Measurements from ENCODE around the gene VMO1. TPM values are rescaled to one million over a fixed set of nuclear protein-coding genes. Genes with fewer than 3 reads are reported as not detected.

VMO1 gene
- total RNA-seq, 6 experiments from 2014 or later, result 3.5 to 12.3 (median 5.2) TPM

DNA sequence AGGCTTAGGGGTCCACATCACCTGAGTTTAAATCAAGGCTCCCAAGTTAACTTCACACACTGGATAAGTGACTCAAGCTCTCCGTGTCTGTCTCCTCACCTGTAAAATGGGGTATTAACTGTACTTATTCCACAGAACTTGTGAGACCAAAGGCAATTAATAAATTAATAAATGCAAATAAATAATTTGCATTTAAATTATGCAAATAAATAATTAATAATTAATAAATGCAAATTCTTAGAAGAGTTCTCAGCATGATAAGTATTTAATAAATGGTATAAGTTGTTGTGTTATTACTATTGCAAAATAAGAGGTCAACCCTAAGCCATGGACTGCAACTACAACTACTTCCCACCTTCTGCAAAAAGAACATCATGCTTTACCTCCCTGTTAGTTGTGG lies 32.8 kb downstream of the VMO1 start:
- H3K4me1 ChIP-seq, result peaks cover 0 to 6% (median 0%) of the 10 kb centered on the region in 4 donors
- TF ChIP-seq, protein P1, sequence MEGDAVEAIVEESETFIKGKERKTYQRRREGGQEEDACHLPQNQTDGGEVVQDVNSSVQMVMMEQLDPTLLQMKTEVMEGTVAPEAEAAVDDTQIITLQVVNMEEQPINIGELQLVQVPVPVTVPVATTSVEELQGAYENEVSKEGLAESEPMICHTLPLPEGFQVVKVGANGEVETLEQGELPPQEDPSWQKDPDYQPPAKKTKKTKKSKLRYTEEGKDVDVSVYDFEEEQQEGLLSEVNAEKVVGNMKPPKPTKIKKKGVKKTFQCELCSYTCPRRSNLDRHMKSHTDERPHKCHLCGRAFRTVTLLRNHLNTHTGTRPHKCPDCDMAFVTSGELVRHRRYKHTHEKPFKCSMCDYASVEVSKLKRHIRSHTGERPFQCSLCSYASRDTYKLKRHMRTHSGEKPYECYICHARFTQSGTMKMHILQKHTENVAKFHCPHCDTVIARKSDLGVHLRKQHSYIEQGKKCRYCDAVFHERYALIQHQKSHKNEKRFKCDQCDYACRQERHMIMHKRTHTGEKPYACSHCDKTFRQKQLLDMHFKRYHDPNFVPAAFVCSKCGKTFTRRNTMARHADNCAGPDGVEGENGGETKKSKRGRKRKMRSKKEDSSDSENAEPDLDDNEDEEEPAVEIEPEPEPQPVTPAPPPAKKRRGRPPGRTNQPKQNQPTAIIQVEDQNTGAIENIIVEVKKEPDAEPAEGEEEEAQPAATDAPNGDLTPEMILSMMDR (IDR thresholded peaks at IDR 0.05), result no peak
- no peak for TF ChIP-seq POLR2A (IDR thresholded peaks at IDR 0.05)
- H3K36me3 ChIP-seq, result no peaks in the 10 kb centered on the region
- no peaks in the 10 kb centered on the region for H3K27me3 ChIP-seq
- H3K4me3 ChIP-seq, result no peak overlapping the region
- H3K9me3 ChIP-seq, result no peaks in the 10 kb centered on the region
- no peak for ATAC-seq
- 100% methylated on average over 1 of the region's 1 CpG for WGBS (ENCODE audit: insufficient coverage, low coverage, low lambda C conversion rate, missing lambda C conversion rate)
- H3K27ac ChIP-seq, result no peak overlapping the region
- intact Hi-C loops (cut with DNase I), result no loop called here
- no peak for DNase-seq

DNA sequence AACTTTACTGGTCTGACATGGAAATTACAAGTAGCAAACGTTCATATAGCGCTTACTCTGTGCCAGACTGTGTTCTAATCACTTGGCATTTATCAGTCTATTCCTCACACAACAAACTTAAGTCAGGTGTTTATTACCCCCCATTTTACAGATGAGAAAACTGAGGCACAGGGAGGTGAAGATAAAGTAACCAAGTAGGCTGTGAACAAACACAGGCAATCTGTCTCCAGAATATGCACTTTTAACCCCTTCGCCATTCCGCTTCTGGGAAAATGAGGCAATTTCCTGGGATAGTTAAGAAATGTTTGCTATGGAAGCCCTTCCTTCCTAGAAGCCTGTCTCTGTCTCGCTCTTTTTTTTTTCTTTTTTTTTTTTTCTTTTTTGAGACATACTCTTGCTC lies 34.2 kb downstream of the VMO1 start:
- ATAC-seq, result peak in 2 of 4 donors; percentile 53 to 61
- 28% methylated on average over 5 of the region's 5 CpGs for WGBS (ENCODE audit: insufficient coverage, low coverage, low lambda C conversion rate, missing lambda C conversion rate)

DNA sequence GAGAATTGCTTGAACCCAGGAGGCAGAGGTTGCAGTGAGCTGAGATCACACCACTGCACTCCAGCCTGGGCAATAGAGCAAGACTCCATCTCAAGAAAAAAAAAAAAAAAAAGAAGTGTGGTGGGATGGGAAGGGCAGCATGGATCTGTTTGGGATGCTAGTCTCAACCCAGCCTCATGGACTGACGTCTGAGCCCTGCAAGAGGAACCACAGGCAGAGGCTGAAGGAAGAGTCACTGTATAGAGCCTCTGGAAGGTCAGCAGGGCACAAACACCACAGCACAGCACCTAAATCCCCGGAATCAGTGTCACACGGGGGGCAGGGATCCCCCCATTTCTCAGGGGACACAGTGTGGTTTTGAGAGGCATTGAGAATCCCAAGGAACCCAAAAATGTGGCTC lies 35.6 kb downstream of the VMO1 start:
- Histone ChIP-seq H3K27ac (no peak overlapping the region), H3K36me3 (no peaks in the 10 kb centered on the region), H3K4me1 (peaks cover 0 to 6% (median 0%) of the 10 kb centered on the region in 4 donors), H3K9me3 (no peaks in the 10 kb centered on the region), H3K27me3 (no peaks in the 10 kb centered on the region), H3K4me3 (no peak overlapping the region)
- TF ChIP-seq POLR2A (IDR thresholded peaks at IDR 0.05), result no peak
- TF ChIP-seq, protein P1 (IDR thresholded peaks at IDR 0.05), result no peak
- WGBS (ENCODE audit: insufficient coverage, low coverage, low lambda C conversion rate, missing lambda C conversion rate), result 6% methylated on average over 2 of the region's 3 CpGs
- intact Hi-C loops (cut with DNase I), result no loop called here
- DNase-seq (no peak), ATAC-seq (peak in 2 of 4 donors; percentile 27 to 48)

More for the DNA sequence above, 34.2 kb downstream of the VMO1 start:
- intact Hi-C loops (cut with DNase I), result no loop called here
- TF ChIP-seq, protein P1 (IDR thresholded peaks at IDR 0.05), result no peak
- TF ChIP-seq POLR2A (IDR thresholded peaks at IDR 0.05), result no peak
- Histone ChIP-seq H3K4me1 (peaks cover 0 to 6% (median 0%) of the 10 kb centered on the region in 4 donors), H3K4me3 (no peak overlapping the region), H3K9me3 (no peaks in the 10 kb centered on the region), H3K27ac (no peak overlapping the region), H3K27me3 (no peaks in the 10 kb centered on the region), H3K36me3 (no peaks in the 10 kb centered on the region)
- DNase-seq, result no peak

DNA sequence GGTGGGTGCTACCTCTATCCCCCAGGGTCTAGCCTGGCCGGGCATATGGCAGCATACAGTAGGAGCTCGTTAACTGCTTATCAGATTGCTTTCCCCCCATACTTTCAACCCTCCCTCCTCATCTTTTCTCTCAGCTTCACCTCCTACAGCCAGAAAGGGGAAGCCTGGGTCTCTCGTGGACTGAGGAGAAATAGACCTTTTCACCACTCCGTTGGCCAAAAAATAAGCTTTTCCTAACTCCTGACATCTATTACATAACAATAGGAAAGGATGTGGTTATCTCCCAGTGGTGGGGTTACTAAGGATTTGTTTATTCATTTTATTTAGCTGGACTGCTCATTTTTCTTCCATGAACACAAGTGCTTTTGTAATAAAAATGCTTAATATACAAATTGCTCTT lies 37.5 kb downstream of the VMO1 start:
- ATAC-seq, result peak in 3 of 4 donors; percentile 18 to 43 (median 28)
- H3K27ac ChIP-seq, result peak overlapping the region in 2 of 3 donors; percentile 11 to 21

More for the DNA sequence above, 37.5 kb downstream of the VMO1 start:
- intact Hi-C loops (cut with DNase I), result no loop called here
- H3K9me3 ChIP-seq, result no peaks in the 10 kb centered on the region
- H3K36me3 ChIP-seq, result no peaks in the 10 kb centered on the region
- TF ChIP-seq POLR2A (IDR thresholded peaks at IDR 0.05), result no peak
- TF ChIP-seq, protein P1 (IDR thresholded peaks at IDR 0.05), result no peak
- H3K27me3 ChIP-seq, result no peaks in the 10 kb centered on the region
- no peak overlapping the region for H3K4me3 ChIP-seq
- 37% methylated on average over 4 of the region's 4 CpGs for WGBS (ENCODE audit: insufficient coverage, low coverage, low lambda C conversion rate, missing lambda C conversion rate)
- peaks cover 0 to 6% (median 0%) of the 10 kb centered on the region in 4 donors for H3K4me1 ChIP-seq
- DNase-seq, result no peak

Measured in right lobe of liver (tissue), 6 donors.